H1 (cell line): ENCODE measurements around the gene CENPX. TPM values are rescaled to one million over a fixed set of nuclear protein-coding genes. Genes with fewer than 3 reads are reported as not detected.

Source experiments
- CTCF ChIA-PET: fragments of 300-600 bp; sonication (Branson Sonifier 250); formaldehyde crosslinking; loops from one replicate; lab custom pipeline; 2021; ENCODE audit not compliant: partially characterized antibody; lab: Charles Lee
- POLR2A ChIA-PET: fragments of 300-600 bp; sonication (Branson Sonifier 250); formaldehyde crosslinking; loops from one replicate; lab custom pipeline; 2021; ENCODE audit warnings: inconsistent platforms; ENCODE audit not compliant: partially characterized antibody; lab: Charles Lee
- DNase-seq, 2 experiments: peaks; one replicate each; pipeline versions ENCODE4 v3.0.0 to v3.0.0-alpha.2; 2010 to 2022; ENCODE audit warnings: low spot score in 2 of 2, low read depth in 1 of 2, mixed read lengths in 1 of 2
- FAIRE-seq: peaks from 2 replicates; lab custom pipeline; 2011; peaks lifted over from hg19 to GRCh38; lab: Jason Lieb, UNC
- H2AFZ ChIP-seq: 2 replicates; pipeline ENCODE4 v1.8.1; 2012; ENCODE audit warnings: low read length, inconsistent platforms
- H2AK5ac ChIP-seq: 2 replicates; pipeline ENCODE4 v1.6.1; 2013; ENCODE audit warnings: low read depth, low read length
- H2BK120ac ChIP-seq: replicated peaks from 2 replicates; pipeline ENCODE3; 2013; ENCODE audit warnings: low read depth, low read length, inconsistent platforms
- H2BK12ac ChIP-seq: 2 replicates; pipeline ENCODE4 v1.6.1; 2013; ENCODE audit warnings: low read depth, low read length
- H2BK15ac ChIP-seq: 2 replicates; pipeline ENCODE4 v1.6.1; 2013; ENCODE audit warnings: low read length
- H2BK20ac ChIP-seq: 2 replicates; pipeline ENCODE4 v1.6.1; 2013; ENCODE audit warnings: low read length
- H2BK5ac ChIP-seq: 2 replicates; pipeline ENCODE4 v1.6.1; 2013; ENCODE audit warnings: low read depth, low read length
- H3K14ac ChIP-seq: 2 replicates; pipeline ENCODE4 v1.6.1; 2013; ENCODE audit warnings: inconsistent platforms; ENCODE audit not compliant: insufficient read length
- H3K18ac ChIP-seq: 2 replicates; pipeline ENCODE4 v1.6.1; 2013; ENCODE audit warnings: low read length; ENCODE audit errors: extremely low read depth
- H3K23ac ChIP-seq: 2 replicates; pipeline ENCODE4 v1.6.1; 2013; ENCODE audit warnings: inconsistent platforms; ENCODE audit not compliant: insufficient read length
- H3K23me2 ChIP-seq: 2 replicates; pipeline ENCODE4 v1.6.1; 2013; ENCODE audit warnings: low read depth, low read length
- H3K27ac ChIP-seq: 2 replicates; pipeline ENCODE4 v1.6.1; 2011; ENCODE audit warnings: low read depth, low read length, inconsistent platforms
- H3K27me3 ChIP-seq, 4 experiments: replicated peaks in 1 of 4; 1 replicate in 1 of 4; 2 replicates in 3 of 4; pipeline versions ENCODE4 v1.6.1 to v1.8.1; 2011 to 2013; ENCODE audit warnings: low read length in 3 of 4, mild to moderate bottlenecking in 3 of 4, inconsistent platforms in 2 of 4, mixed read lengths in 2 of 4, moderate library complexity in 1 of 4; ENCODE audit not compliant: control insufficient read depth in 3 of 4, insufficient read depth in 3 of 4; ENCODE audit errors: extremely low read depth in 1 of 4
- H3K36me3 ChIP-seq, 4 experiments: 2 replicates each; pipeline versions ENCODE4 v1.6.1 to v1.8.1; 2011 to 2013; ENCODE audit warnings: mild to moderate bottlenecking in 4 of 4, low read length in 3 of 4, moderate library complexity in 2 of 4, control low read depth in 1 of 4, inconsistent platforms in 1 of 4; ENCODE audit not compliant: insufficient read depth in 4 of 4, control insufficient read depth in 2 of 4
- H3K4ac ChIP-seq: replicated peaks from 2 replicates; pipeline ENCODE3; 2013; ENCODE audit warnings: low read length, low read depth, mixed read lengths, inconsistent platforms; ENCODE audit not compliant: insufficient read length
- H3K4me1 ChIP-seq, 4 experiments: replicated peaks in 1 of 4; 1 replicate in 1 of 4; 2 replicates in 3 of 4; pipeline versions ENCODE4 v1.6.1 to v1.8.1; 2011 to 2013; ENCODE audit warnings: low read length in 3 of 4, inconsistent platforms in 2 of 4, mixed read lengths in 1 of 4; ENCODE audit not compliant: insufficient read depth in 4 of 4, control insufficient read depth in 3 of 4
- H3K4me2 ChIP-seq, 2 experiments: 2 replicates each; pipeline versions ENCODE4 v1.6.1 to v1.8.1; 2011 to 2013; ENCODE audit warnings: low read depth in 2 of 2, low read length in 2 of 2, control low read depth in 1 of 2, inconsistent platforms in 1 of 2, mild to moderate bottlenecking in 1 of 2; ENCODE audit not compliant: insufficient read depth in 1 of 2
- H3K4me3 ChIP-seq, 4 experiments: fragments of 200-600, 300-600 bp in 1 of 4; sonication (generic), shearing (Covaris generic), sonication (Bioruptor Twin) in 1 of 4; 2 replicates each; pipeline versions ENCODE4 v1.5.1 to v1.8.1; 2011 to 2016; ENCODE audit warnings: low read length in 4 of 4, low read depth in 3 of 4, control low read depth in 2 of 4, inconsistent platforms in 2 of 4, mild to moderate bottlenecking in 2 of 4, mixed read lengths in 1 of 4, moderate library complexity in 1 of 4; ENCODE audit not compliant: insufficient read depth in 2 of 4; ENCODE audit errors: extremely low read depth in 1 of 4
- H3K56ac ChIP-seq: replicated peaks from 2 replicates; pipeline ENCODE3; 2013; ENCODE audit warnings: low read depth, mild to moderate bottlenecking, mixed read lengths, low read length, inconsistent platforms; ENCODE audit not compliant: insufficient read length
- H3K79me1 ChIP-seq: 2 replicates; pipeline ENCODE4 v1.6.1; 2013; ENCODE audit warnings: low read depth, low read length, control low read depth
- H3K79me2 ChIP-seq, 2 experiments: 2 replicates each; pipeline versions ENCODE4 v1.6.1 to v1.8.1; 2012 to 2013; ENCODE audit warnings: low read length in 2 of 2, mild to moderate bottlenecking in 2 of 2, inconsistent platforms in 1 of 2; ENCODE audit not compliant: insufficient read depth in 2 of 2, control insufficient read depth in 1 of 2
- H3K9ac ChIP-seq, 4 experiments: replicated peaks in 1 of 4; 1 replicate in 1 of 4; 2 replicates in 3 of 4; pipeline versions ENCODE4 v1.6.1 to v1.8.1; 2011 to 2013; ENCODE audit warnings: low read depth in 3 of 4, low read length in 3 of 4, control low read depth in 2 of 4, mild to moderate bottlenecking in 2 of 4, moderate library complexity in 2 of 4, inconsistent platforms in 1 of 4; ENCODE audit errors: extremely low read depth in 1 of 4
- H3K9me3 ChIP-seq, 2 experiments: 2 replicates each; pipeline versions ENCODE4 v1.6.1 to v1.8.1; 2012 to 2013; ENCODE audit warnings: mild to moderate bottlenecking in 2 of 2, moderate library complexity in 2 of 2, control low read depth in 1 of 2, inconsistent platforms in 1 of 2, low read depth in 1 of 2, low read length in 1 of 2, mixed read lengths in 1 of 2; ENCODE audit not compliant: insufficient read depth in 2 of 2
- H4K20me1 ChIP-seq, 2 experiments: replicated peaks in 1 of 2; 2 replicates each; pipeline versions ENCODE3 to v1.8.1; 2011 to 2013; ENCODE audit warnings: inconsistent platforms in 2 of 2, low read length in 2 of 2, mild to moderate bottlenecking in 1 of 2; ENCODE audit not compliant: insufficient read depth in 2 of 2, control insufficient read depth in 1 of 2
- H4K5ac ChIP-seq: 2 replicates; pipeline ENCODE4 v1.6.1; 2013; ENCODE audit warnings: low read length, low read depth, mixed read lengths, inconsistent platforms; ENCODE audit not compliant: insufficient read length
- H4K8ac ChIP-seq: 2 replicates; pipeline ENCODE4 v1.8.0; 2013; ENCODE audit warnings: mild to moderate bottlenecking, moderate library complexity, low read length, inconsistent platforms; ENCODE audit not compliant: insufficient read depth; ENCODE audit errors: extremely low read depth
- H4K91ac ChIP-seq: replicated peaks from 2 replicates; pipeline ENCODE3; 2013; ENCODE audit warnings: low read length, mixed read lengths, inconsistent platforms; ENCODE audit not compliant: insufficient read length
- BRCA1 ChIP-seq: IDR thresholded peaks from 2 replicates; pipeline ENCODE4 v1.6.1; 2012; ENCODE audit warnings: low read depth, low read length, improper control_type of control experiment
- CBX5 ChIP-seq: fragments of 300-800, 300-1000 bp; sonication (generic); IDR thresholded peaks from 2 replicates; pipeline ENCODE4 v1.7.1; 2016; ENCODE audit warnings: antibody characterized with exemption, low read length, low read depth
- CREB1 ChIP-seq: IDR thresholded peaks from 2 replicates; pipeline ENCODE4 v1.6.1; 2012; ENCODE audit warnings: inconsistent platforms
- CTBP2 ChIP-seq: IDR thresholded peaks from 2 replicates; pipeline ENCODE4 v1.7.0; 2011; ENCODE audit warnings: borderline replicate concordance, mild to moderate bottlenecking, moderate library complexity, mixed read lengths, low read length; ENCODE audit not compliant: insufficient read depth, insufficient read length
- CTCF ChIP-seq, 3 experiments: IDR thresholded peaks; 1 replicate in 2 of 3; 2 replicates in 1 of 3; pipeline versions ENCODE4 v1.5.1 to v1.6.1; 2011; ENCODE audit warnings: low read length in 3 of 3, mild to moderate bottlenecking in 3 of 3, inconsistent platforms in 2 of 3, low read depth in 1 of 3, moderate library complexity in 1 of 3; ENCODE audit not compliant: insufficient read depth in 1 of 3; ENCODE audit errors: control extremely low read depth in 1 of 3
- EZH2 ChIP-seq: fragments of 200-600 bp; sonication (generic); IDR thresholded peaks from 2 replicates; pipeline ENCODE4 v1.7.1; 2012; ENCODE audit warnings: low read depth, mild to moderate bottlenecking, moderate library complexity, low read length, inconsistent platforms; ENCODE audit not compliant: severe bottlenecking
- JUN ChIP-seq: IDR thresholded peaks from 2 replicates; pipeline ENCODE4 v1.6.1; 2011; ENCODE audit warnings: low read depth, mild to moderate bottlenecking, improper control_type of control experiment, low read length
- KDM5A ChIP-seq: fragments of 200-600 bp; IDR thresholded peaks from 2 replicates; pipeline ENCODE4 v1.7.1; 2012; ENCODE audit warnings: mild to moderate bottlenecking, low read length, inconsistent platforms, mixed read lengths
- SRF ChIP-seq: IDR thresholded peaks from 2 replicates; pipeline ENCODE4 v1.6.1; 2011; ENCODE audit warnings: mild to moderate bottlenecking, low read depth, low read length, moderate library complexity
- TAF1 ChIP-seq: IDR thresholded peaks from 2 replicates; pipeline ENCODE4 v1.6.1; 2011; ENCODE audit warnings: mild to moderate bottlenecking, low read depth, low read length
- WGBS, 2 experiments: shearing (Covaris generic) in 1 of 2; methylation state at CpG; one replicate each; pipeline versions ENCODE4 v1.1.6 to v1.1.7; 2013 to 2015; ENCODE audit warnings: low lambda C conversion rate in 2 of 2, mixed read lengths in 2 of 2, inconsistent platforms in 1 of 2, low coverage in 1 of 2, missing lambda C conversion rate in 1 of 2; ENCODE audit not compliant: insufficient replicate concordance in 2 of 2, insufficient coverage in 1 of 2, insufficient read length in 1 of 2; ENCODE audit errors: extremely low coverage in 1 of 2, missing lambda C conversion rate in 1 of 2; 5-methylcytosine and 5-hydroxymethylcytosine counted together
- polyA plus RNA-seq, 7 experiments: library from polyadenylated mRNA; depleted of rRNA in 3 of 7; stranded (reverse) in 5 of 7; unstranded in 2 of 7; fragments of >200 nt in 5 of 7; fragments of 200-250 nt in 2 of 7; gene quantifications; 1 replicate in 5 of 7; 2 replicates in 1 of 7; 4 replicates in 1 of 7; pipeline versions ENCODE4 v1.2.1 to v1.2.3, GENCODE V29; 2011 to 2013; ENCODE audit warnings: missing spikeins in 2 of 7, mixed read lengths in 2 of 7
- total RNA-seq: library from RNA; stranded (reverse); fragmentation: NEBNext Ultra II Directional; extraction: Animal tissue kit (Norgen Biotek cat#: 25700); gene quantifications from 2 replicates; pipeline ENCODE4 v1.2.1, GENCODE V29; 2021

Gene CENPX
- total and polyA plus RNA-seq, 2 of the 8 experiments (the other 6 are each of a cell fraction or from before 2014, with no cell fraction given): 116 to 122 TPM

DNA sequence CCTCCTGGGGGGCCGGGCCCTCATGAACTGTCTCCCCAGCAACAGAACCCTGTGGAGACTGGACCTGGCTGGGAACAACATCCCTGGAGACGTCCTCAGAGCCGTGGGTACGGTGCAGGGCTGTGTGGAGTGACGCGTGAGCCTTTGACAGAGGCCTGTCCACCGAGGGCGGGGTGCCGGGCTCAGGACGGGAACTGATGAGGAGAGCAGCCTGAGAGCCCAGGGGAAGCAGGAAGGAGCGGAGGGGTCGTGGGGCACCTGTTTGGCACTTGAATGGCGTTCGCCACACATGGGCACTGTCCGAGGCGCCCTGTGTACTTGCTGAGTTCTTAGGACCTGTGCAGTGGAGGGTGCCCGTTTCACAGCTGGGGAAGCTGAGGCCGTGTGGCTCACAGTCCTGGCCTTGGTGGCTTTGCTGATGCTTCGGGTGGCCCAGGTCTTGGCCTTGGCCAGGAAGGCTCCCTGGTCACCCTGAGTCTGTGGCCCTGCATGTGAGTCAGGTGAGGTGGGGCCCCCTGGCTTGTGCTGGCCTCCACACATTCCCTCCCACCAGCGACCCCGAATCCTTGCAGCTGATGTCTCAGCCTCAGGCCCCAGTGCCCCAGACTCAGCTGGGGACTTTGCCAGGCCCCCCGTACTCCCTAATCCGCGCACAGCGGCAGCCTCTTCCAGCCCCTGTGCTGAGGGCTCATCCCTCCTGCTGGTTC, 2.9 kb upstream of the CENPX start:
- Histone ChIP-seq H3K27ac (no peak overlapping the region), H3K14ac (no peak overlapping the region), H2AK5ac (no peak overlapping the region), H3K18ac (no peak overlapping the region), H3K23ac (no peak overlapping the region), H2BK120ac (no peak overlapping the region), H4K8ac (no peak overlapping the region; the same call in 1 of the 2 replicates), H3K36me3 (no peaks in the 10 kb centered on the region; a peak in 1 of 8 replicates), H3K4ac (no peak overlapping the region), H3K4me3 (no peak overlapping the region), H4K5ac (no peak overlapping the region), H3K79me2 (peaks cover 0 to 12% of the 10 kb centered on the region in 2 experiments; a peak in 1 of 4 replicates), H3K9ac (no peak overlapping the region; a peak in 1 of 7 replicates), H2BK20ac (no peak overlapping the region), H3K9me3 (no peaks in the 10 kb centered on the region), H3K4me2 (no peak overlapping the region), H3K4me1 (peaks cover 0 to 14% (median 8%) of the 10 kb centered on the region in 4 experiments; a peak in 5 of 7 replicates), H4K91ac (no peak overlapping the region), H2AFZ (no peak overlapping the region), H2BK5ac (no peak overlapping the region), H2BK15ac (no peak overlapping the region), H3K23me2 (peaks cover 12% of the 10 kb centered on the region), H3K56ac (no peak overlapping the region), H2BK12ac (no peak overlapping the region), H3K27me3 (no peaks in the 10 kb centered on the region), H3K79me1 (peaks cover 4% of the 10 kb centered on the region; the same call in 1 of the 2 replicates), H4K20me1 (peaks cover 1 to 18% of the 10 kb centered on the region in 2 experiments)
- WGBS, 2 experiments: 91% methylated on average over 25 of the region's 25 CpGs; no CpG with 5 or more reads in 1 of the 2 experiments
- CTCF ChIA-PET: interaction anchor here (1.1 to 1.4 kb wide), 3 partner anchors 27 to 128 kb away, joined by 3 to 4 read pairs (median 3); partner anchors contain the start of genes GPS1 and RFNG
- POLR2A ChIA-PET: interaction anchor here (0.6 to 1.5 kb wide), 2 partner anchors 71 to 154 kb away, joined by 3 to 4 read pairs; no protein-coding TSS in a partner anchor
- FAIRE-seq (no peak), DNase-seq (no peak)
- no peak for TF ChIP-seq JUN
- TF ChIP-seq KDM5A: no peak
- TF ChIP-seq CTCF (IDR thresholded peaks at IDR 0.05; ENCODE audit: control extremely low read depth in 1 of 3, insufficient read depth in 1 of 3, low read depth in 1 of 3, low read length in 3 of 3): no peak
- no peak for TF ChIP-seq CTBP2
- no peak for TF ChIP-seq CREB1
- TF ChIP-seq EZH2: no peak
- TF ChIP-seq BRCA1: no peak
- no peak for TF ChIP-seq SRF
- no peak for TF ChIP-seq CBX5
- no peak for TF ChIP-seq TAF1
